ENCODE results near the gene FCMR.

The FCMR gene

GRCh38 chr1:206921772-206922265 lies at the start of gene FCMR:
FCMR (minus strand) TSS chr1:206921941; CDS start chr1:206921854, 87 bp downstream.
- no peak for DNase-seq (ENCODE audit: low read depth in 2 of 2)

GRCh38 chr1:206971029-206971655 lies 49.4 kb upstream of the FCMR start:
- DNase-seq (ENCODE audit: low read depth in 2 of 2), result no peak

- DNase-seq (ENCODE audit: low read depth in 2 of 2), result no peak
Observed at GRCh38 chr1:206970446-206970845, 48.7 kb upstream of the FCMR start, which contains the start of gene FCAMR. FCAMR (minus strand) TSS chr1:206970460; CDS start chr1:206970125, 335 bp downstream.

GRCh38 chr1:206969090-206969489 lies 47.3 kb upstream of the FCMR start:
- no peak for DNase-seq (ENCODE audit: low read depth in 2 of 2)

- DNase-seq (ENCODE audit: low read depth in 2 of 2), result no peak
Observed at GRCh38 chr1:206967096-206967849, 45.5 kb upstream of the FCMR start.

GRCh38 chr1:206965781-206966180 lies 44.0 kb upstream of the FCMR start:
- no peak for DNase-seq (ENCODE audit: low read depth in 2 of 2)

GRCh38 chr1:206963740-206964139 lies 42.0 kb upstream of the FCMR start:
- no peak for DNase-seq (ENCODE audit: low read depth in 2 of 2)

GRCh38 chr1:206963119-206963712 lies 41.5 kb upstream of the FCMR start:
- DNase-seq (ENCODE audit: low read depth in 2 of 2), result no peak

- no peak for DNase-seq (ENCODE audit: low read depth in 2 of 2)
Observed at GRCh38 chr1:206962272-206962671, 40.5 kb upstream of the FCMR start.

GRCh38 chr1:206961668-206962067 lies 39.9 kb upstream of the FCMR start:
- no peak for DNase-seq (ENCODE audit: low read depth in 2 of 2)

GRCh38 chr1:206960676-206961386 lies 39.1 kb upstream of the FCMR start:
- DNase-seq (ENCODE audit: low read depth in 2 of 2), result no peak

- DNase-seq (ENCODE audit: low read depth in 2 of 2), result no peak
Observed at GRCh38 chr1:206958144-206958543, 36.4 kb upstream of the FCMR start.

GRCh38 chr1:206957639-206958038 lies 35.9 kb upstream of the FCMR start:
- DNase-seq (ENCODE audit: low read depth in 2 of 2), result no peak

- DNase-seq (ENCODE audit: low read depth in 2 of 2), result no peak
Observed at GRCh38 chr1:206955476-206956451, 34.0 kb upstream of the FCMR start.

- no peak for DNase-seq (ENCODE audit: low read depth in 2 of 2)
Observed at GRCh38 chr1:206954459-206955342, 33.0 kb upstream of the FCMR start.

GRCh38 chr1:206953626-206954025 lies 31.9 kb upstream of the FCMR start:
- no peak for DNase-seq (ENCODE audit: low read depth in 2 of 2)

GRCh38 chr1:206953126-206953525 lies 31.4 kb upstream of the FCMR start:
- no peak for DNase-seq (ENCODE audit: low read depth in 2 of 2)

GRCh38 chr1:206952171-206952570 lies 30.4 kb upstream of the FCMR start:
- DNase-seq (ENCODE audit: low read depth in 2 of 2), result no peak

- DNase-seq (ENCODE audit: low read depth in 2 of 2), result no peak
Observed at GRCh38 chr1:206951318-206952100, 29.8 kb upstream of the FCMR start.

All from stimulated activated CD8-positive, alpha-beta memory T cell treated with anti-CD3 and anti-CD28 coated beads, Interleukin-15, amount 100 ng/mL, for 48 hours (primary cell).